WTC11 (cell line): ENCODE data around the gene GSK3B. TPM values are rescaled to one million over a fixed set of nuclear protein-coding genes. Genes with fewer than 3 reads are reported as not detected.
A peak's percentile ranks its signal among the peaks of the same experiment; 100 is the strongest.

ENCODE experiments used
- ATAC-seq: fragments of 200-7000 bp; cut with Tn5 transposase; 2 replicates; pipeline ENCODE4 v1.10.0; 2021; ENCODE audit warnings: mild to moderate bottlenecking, moderate library complexity
- CTCF ChIA-PET: fragments of 300-600 bp; sonication (Branson Sonifier 250); formaldehyde crosslinking; loops from one replicate; lab custom pipeline; 2021; ENCODE audit warnings: antibody characterized with exemption; lab: Charles Lee
- POLR2A ChIA-PET: fragments of 350-600 bp; sonication (Branson Sonifier 250); formaldehyde crosslinking; loops from one replicate; lab custom pipeline; 2021; ENCODE audit warnings: antibody characterized with exemption; lab: Charles Lee
- DNase-seq: peaks from one replicate; pipeline ENCODE4 v3.0.0; 2021; ENCODE audit warnings: low spot score
- H3K27ac Mint-ChIP-seq: 2 replicates; pipeline ENCODE4 v1.8.0; 2021; ENCODE audit warnings: mixed read lengths
- H3K27me3 Mint-ChIP-seq: 2 replicates; pipeline ENCODE4 v1.8.0; 2021; ENCODE audit warnings: low read depth, mild to moderate bottlenecking, moderate library complexity, mixed read lengths
- H3K36me3 Mint-ChIP-seq: 2 replicates; pipeline ENCODE4 v1.8.0; 2021; ENCODE audit warnings: mixed read lengths
- H3K4me1 Mint-ChIP-seq: 2 replicates; pipeline ENCODE4 v1.8.0; 2022; ENCODE audit warnings: mixed read lengths
- H3K4me3 Mint-ChIP-seq: 2 replicates; pipeline ENCODE4 v1.8.0; 2021; ENCODE audit warnings: mild to moderate bottlenecking, moderate library complexity, mixed read lengths
- H3K9me3 Mint-ChIP-seq: 2 replicates; pipeline ENCODE4 v1.8.0; 2021; ENCODE audit warnings: mixed read lengths
- ATF1 ChIP-seq: sonication (generic); formaldehyde crosslinking; IDR thresholded peaks from 2 replicates; pipeline ENCODE4 v1.8.1; 2023; ENCODE audit warnings: mild to moderate bottlenecking, moderate library complexity, missing genetic modification reagents
- CBFB ChIP-seq: sonication (generic); formaldehyde crosslinking; IDR thresholded peaks from 2 replicates; pipeline ENCODE4 v1.8.1; 2022; ENCODE audit warnings: mild to moderate bottlenecking, low read depth, missing genetic modification reagents
- ELF4 ChIP-seq: sonication (generic); formaldehyde crosslinking; IDR thresholded peaks from 2 replicates; pipeline ENCODE4 v1.8.1; 2022; ENCODE audit warnings: low read depth, mild to moderate bottlenecking, moderate library complexity, missing genetic modification reagents
- ESRRA ChIP-seq: sonication (generic); formaldehyde crosslinking; IDR thresholded peaks from 2 replicates; pipeline ENCODE4 v1.8.1; 2022; ENCODE audit warnings: mild to moderate bottlenecking, missing genetic modification reagents, borderline replicate concordance
- ETV6 ChIP-seq: sonication (generic); formaldehyde crosslinking; IDR thresholded peaks from 2 replicates; pipeline ENCODE4 v1.8.1; 2022; ENCODE audit warnings: mild to moderate bottlenecking, missing genetic modification reagents
- FOXJ3 ChIP-seq: sonication (generic); formaldehyde crosslinking; IDR thresholded peaks from 2 replicates; pipeline ENCODE4 v1.9.0; 2021; ENCODE audit warnings: missing genetic modification reagents, mild to moderate bottlenecking, borderline replicate concordance
- FOXP1 ChIP-seq: sonication (generic); formaldehyde crosslinking; IDR thresholded peaks from 2 replicates; pipeline ENCODE4 v1.8.0; 2022; ENCODE audit warnings: missing genetic modification reagents, mild to moderate bottlenecking, moderate library complexity, borderline replicate concordance
- HMGA2 ChIP-seq: fragments of 250-450 bp; sonication (Bioruptor Pico); IDR thresholded peaks from 2 replicates; pipeline ENCODE4 v1.4.0; 2021; ENCODE audit warnings: mild to moderate bottlenecking, moderate library complexity
- IRF2 ChIP-seq: sonication (generic); formaldehyde crosslinking; IDR thresholded peaks from 2 replicates; pipeline ENCODE4 v1.8.0; 2022; ENCODE audit warnings: low read depth, missing genetic modification reagents, borderline replicate concordance
- JUN ChIP-seq: sonication (generic); formaldehyde crosslinking; IDR thresholded peaks from 2 replicates; pipeline ENCODE4 v1.8.0; 2023; ENCODE audit warnings: mild to moderate bottlenecking, missing genetic modification reagents
- NFATC4 ChIP-seq: fragments of 250-450 bp; sonication (Bioruptor Pico); IDR thresholded peaks from 2 replicates; pipeline ENCODE4 v1.9.0; 2021; ENCODE audit warnings: mild to moderate bottlenecking
- PRRX2 ChIP-seq: fragments of 250-450 bp; sonication (Bioruptor Pico); IDR thresholded peaks from 2 replicates; pipeline ENCODE4 v1.8.0; 2021; ENCODE audit warnings: mild to moderate bottlenecking
- SMAD3 ChIP-seq: sonication (generic); formaldehyde crosslinking; IDR thresholded peaks from 2 replicates; pipeline ENCODE4 v1.8.0; 2022; ENCODE audit warnings: missing genetic modification reagents, mild to moderate bottlenecking, borderline replicate concordance
- ZNF121 ChIP-seq: sonication (generic); formaldehyde crosslinking; IDR thresholded peaks from 2 replicates; pipeline ENCODE4 v1.8.0; 2023; ENCODE audit warnings: missing genetic modification reagents
- ZNF219 ChIP-seq: sonication (generic); formaldehyde crosslinking; IDR thresholded peaks from 2 replicates; pipeline ENCODE4 v1.8.0; 2023; ENCODE audit warnings: missing genetic modification reagents, mild to moderate bottlenecking, borderline replicate concordance
- ZNF232 ChIP-seq: sonication (generic); formaldehyde crosslinking; IDR thresholded peaks from 2 replicates; pipeline ENCODE4 v1.8.0; 2022; ENCODE audit warnings: mild to moderate bottlenecking, missing genetic modification reagents
- ZNF396 ChIP-seq: fragments of 250-450 bp; sonication (Bioruptor Pico); IDR thresholded peaks from 2 replicates; pipeline ENCODE4 v1.8.0; 2021; ENCODE audit warnings: mild to moderate bottlenecking, moderate library complexity, borderline replicate concordance
- ZNF416 ChIP-seq: fragments of 250-450 bp; sonication (Bioruptor Pico); IDR thresholded peaks from 2 replicates; pipeline ENCODE4 v1.9.0; 2021; ENCODE audit warnings: mild to moderate bottlenecking, inconsistent platforms
- ZNF671 ChIP-seq: fragments of 250-450 bp; sonication (Bioruptor Pico); IDR thresholded peaks from 2 replicates; pipeline ENCODE4 v1.8.0; 2021; ENCODE audit warnings: mild to moderate bottlenecking
- total RNA-seq: library from RNA; stranded (reverse); gene quantifications from 3 replicates; pipeline ENCODE4 v1.2.3, GENCODE V29; 2021
- TF ChIP-seq, protein P1 (sequence below): sonication (generic); formaldehyde crosslinking; conservative IDR thresholded peaks from 2 replicates; pipeline ENCODE4 v1.8.1; 2023; ENCODE audit warnings: mild to moderate bottlenecking, low read depth, missing genetic modification reagents, moderate library complexity
- TF ChIP-seq, protein P2 (sequence below): sonication (generic); formaldehyde crosslinking; IDR thresholded peaks from 2 replicates; pipeline ENCODE4 v1.8.1; 2022; ENCODE audit warnings: missing genetic modification reagents, borderline replicate concordance
- TF ChIP-seq, protein P3 (sequence below): sonication (generic); formaldehyde crosslinking; IDR thresholded peaks from 2 replicates; pipeline ENCODE4 v1.8.0; 2023; ENCODE audit warnings: missing genetic modification reagents
- TF ChIP-seq, protein P4 (sequence below): sonication (generic); formaldehyde crosslinking; IDR thresholded peaks from 2 replicates; pipeline ENCODE4 v1.8.0; 2022; ENCODE audit warnings: missing genetic modification reagents

GSK3B gene
- total RNA-seq, 1 experiment from 2014 or later, result 48.9 TPM

DNA sequence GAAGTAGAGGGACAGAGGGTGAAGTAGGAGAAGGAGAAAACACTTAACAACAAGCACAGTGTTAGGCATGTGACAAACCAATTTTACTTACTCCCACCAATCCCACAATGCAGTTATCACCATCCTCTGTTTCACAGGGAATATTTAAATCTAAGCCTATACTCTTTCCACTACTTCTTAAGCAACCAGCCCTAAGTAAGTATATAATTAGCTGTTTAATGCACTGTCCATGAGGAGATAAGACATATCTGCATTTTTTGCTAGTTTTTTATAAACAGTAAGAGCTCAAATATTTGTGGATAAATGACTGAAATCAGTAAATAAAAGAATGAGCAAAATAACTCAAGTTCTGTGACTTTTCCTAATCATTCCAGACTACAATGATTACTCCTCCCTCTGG lies 62.7 kb downstream of the GSK3B start:
- DNase-seq, result no peak
- Mint-ChIP-seq H3K4me3 (no peak overlapping the region), H3K9me3 (no peaks in the 10 kb centered on the region)
- POLR2A ChIA-PET, result no interaction called here
- CTCF ChIA-PET, result interaction anchor here (0.9 to 2.4 kb wide), 2 partner anchors 9 to 117 kb away, joined by 3 to 9 read pairs; no protein-coding TSS in a partner anchor
- TF ChIP-seq ZNF671 (CRISPR knock-in tag), result no peak
- TF ChIP-seq HMGA2 (CRISPR knock-in tag), result no peak
- no peak for TF ChIP-seq NFATC4
- no peak for TF ChIP-seq ZNF416
- TF ChIP-seq ESRRA (CRISPR knock-in tag), result no peak
- TF ChIP-seq, protein P1, sequence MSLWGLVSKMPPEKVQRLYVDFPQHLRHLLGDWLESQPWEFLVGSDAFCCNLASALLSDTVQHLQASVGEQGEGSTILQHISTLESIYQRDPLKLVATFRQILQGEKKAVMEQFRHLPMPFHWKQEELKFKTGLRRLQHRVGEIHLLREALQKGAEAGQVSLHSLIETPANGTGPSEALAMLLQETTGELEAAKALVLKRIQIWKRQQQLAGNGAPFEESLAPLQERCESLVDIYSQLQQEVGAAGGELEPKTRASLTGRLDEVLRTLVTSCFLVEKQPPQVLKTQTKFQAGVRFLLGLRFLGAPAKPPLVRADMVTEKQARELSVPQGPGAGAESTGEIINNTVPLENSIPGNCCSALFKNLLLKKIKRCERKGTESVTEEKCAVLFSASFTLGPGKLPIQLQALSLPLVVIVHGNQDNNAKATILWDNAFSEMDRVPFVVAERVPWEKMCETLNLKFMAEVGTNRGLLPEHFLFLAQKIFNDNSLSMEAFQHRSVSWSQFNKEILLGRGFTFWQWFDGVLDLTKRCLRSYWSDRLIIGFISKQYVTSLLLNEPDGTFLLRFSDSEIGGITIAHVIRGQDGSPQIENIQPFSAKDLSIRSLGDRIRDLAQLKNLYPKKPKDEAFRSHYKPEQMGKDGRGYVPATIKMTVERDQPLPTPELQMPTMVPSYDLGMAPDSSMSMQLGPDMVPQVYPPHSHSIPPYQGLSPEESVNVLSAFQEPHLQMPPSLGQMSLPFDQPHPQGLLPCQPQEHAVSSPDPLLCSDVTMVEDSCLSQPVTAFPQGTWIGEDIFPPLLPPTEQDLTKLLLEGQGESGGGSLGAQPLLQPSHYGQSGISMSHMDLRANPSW (CRISPR knock-in tag), result no peak
- TF ChIP-seq ZNF121 (CRISPR knock-in tag), result no peak
- no peak for TF ChIP-seq SMAD3
- TF ChIP-seq ZNF396, result no peak
- no peak for TF ChIP-seq IRF2
- TF ChIP-seq PRRX2 (CRISPR knock-in tag), result no peak
- no peak for TF ChIP-seq JUN
- TF ChIP-seq ATF1, result no peak
- TF ChIP-seq ZNF232 (CRISPR knock-in tag), result no peak
- no peak for TF ChIP-seq FOXP1 (CRISPR knock-in tag)
- TF ChIP-seq ETV6 (CRISPR knock-in tag), result no peak
- TF ChIP-seq FOXJ3 (CRISPR knock-in tag), result no peak
- TF ChIP-seq, all 79 proteins: peak for 0
- Mint-ChIP-seq H3K27me3 (no peaks in the 10 kb centered on the region), H3K27ac (0 out of 2 replicates have a peak overlapping the region, but pooled peaks have one; percentile 54), H3K4me1 (peaks cover 32% of the 10 kb centered on the region), H3K36me3 (no peaks in the 10 kb centered on the region)
- no peak for ATAC-seq

DNA sequence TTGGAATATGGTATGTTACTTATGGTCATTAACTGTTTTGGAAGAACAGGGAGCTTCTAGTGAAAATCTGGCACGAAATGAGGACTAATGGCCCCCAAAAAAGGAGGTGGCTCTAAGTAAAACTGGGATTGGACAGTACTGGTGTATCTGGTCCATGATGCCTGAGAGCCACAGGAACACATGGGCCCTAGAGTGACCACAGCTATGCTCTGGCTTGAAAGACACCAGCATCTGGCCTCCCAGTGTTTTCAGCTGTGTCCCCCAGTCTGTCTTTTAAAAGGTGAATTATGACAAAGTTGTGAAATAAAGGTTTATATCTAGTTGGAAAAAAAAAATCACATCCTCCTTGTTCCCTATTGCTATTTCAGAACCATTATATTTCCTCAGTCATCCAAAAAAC lies 64.5 kb downstream of the GSK3B start:
- H3K4me3 Mint-ChIP-seq, result no peak overlapping the region
- no peak for TF ChIP-seq ZNF416
- TF ChIP-seq, protein P2, sequence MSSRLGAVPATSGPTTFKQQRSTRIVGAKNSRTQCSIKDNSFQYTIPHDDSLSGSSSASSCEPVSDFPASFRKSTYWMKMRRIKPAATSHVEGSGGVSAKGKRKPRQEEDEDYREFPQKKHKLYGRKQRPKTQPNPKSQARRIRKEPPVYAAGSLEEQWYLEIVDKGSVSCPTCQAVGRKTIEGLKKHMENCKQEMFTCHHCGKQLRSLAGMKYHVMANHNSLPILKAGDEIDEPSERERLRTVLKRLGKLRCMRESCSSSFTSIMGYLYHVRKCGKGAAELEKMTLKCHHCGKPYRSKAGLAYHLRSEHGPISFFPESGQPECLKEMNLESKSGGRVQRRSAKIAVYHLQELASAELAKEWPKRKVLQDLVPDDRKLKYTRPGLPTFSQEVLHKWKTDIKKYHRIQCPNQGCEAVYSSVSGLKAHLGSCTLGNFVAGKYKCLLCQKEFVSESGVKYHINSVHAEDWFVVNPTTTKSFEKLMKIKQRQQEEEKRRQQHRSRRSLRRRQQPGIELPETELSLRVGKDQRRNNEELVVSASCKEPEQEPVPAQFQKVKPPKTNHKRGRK (CRISPR knock-in tag), result no peak
- TF ChIP-seq ZNF219 (CRISPR knock-in tag), result no peak
- TF ChIP-seq, protein P3, sequence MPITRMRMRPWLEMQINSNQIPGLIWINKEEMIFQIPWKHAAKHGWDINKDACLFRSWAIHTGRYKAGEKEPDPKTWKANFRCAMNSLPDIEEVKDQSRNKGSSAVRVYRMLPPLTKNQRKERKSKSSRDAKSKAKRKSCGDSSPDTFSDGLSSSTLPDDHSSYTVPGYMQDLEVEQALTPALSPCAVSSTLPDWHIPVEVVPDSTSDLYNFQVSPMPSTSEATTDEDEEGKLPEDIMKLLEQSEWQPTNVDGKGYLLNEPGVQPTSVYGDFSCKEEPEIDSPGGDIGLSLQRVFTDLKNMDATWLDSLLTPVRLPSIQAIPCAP, result no peak
- TF ChIP-seq, protein P4, sequence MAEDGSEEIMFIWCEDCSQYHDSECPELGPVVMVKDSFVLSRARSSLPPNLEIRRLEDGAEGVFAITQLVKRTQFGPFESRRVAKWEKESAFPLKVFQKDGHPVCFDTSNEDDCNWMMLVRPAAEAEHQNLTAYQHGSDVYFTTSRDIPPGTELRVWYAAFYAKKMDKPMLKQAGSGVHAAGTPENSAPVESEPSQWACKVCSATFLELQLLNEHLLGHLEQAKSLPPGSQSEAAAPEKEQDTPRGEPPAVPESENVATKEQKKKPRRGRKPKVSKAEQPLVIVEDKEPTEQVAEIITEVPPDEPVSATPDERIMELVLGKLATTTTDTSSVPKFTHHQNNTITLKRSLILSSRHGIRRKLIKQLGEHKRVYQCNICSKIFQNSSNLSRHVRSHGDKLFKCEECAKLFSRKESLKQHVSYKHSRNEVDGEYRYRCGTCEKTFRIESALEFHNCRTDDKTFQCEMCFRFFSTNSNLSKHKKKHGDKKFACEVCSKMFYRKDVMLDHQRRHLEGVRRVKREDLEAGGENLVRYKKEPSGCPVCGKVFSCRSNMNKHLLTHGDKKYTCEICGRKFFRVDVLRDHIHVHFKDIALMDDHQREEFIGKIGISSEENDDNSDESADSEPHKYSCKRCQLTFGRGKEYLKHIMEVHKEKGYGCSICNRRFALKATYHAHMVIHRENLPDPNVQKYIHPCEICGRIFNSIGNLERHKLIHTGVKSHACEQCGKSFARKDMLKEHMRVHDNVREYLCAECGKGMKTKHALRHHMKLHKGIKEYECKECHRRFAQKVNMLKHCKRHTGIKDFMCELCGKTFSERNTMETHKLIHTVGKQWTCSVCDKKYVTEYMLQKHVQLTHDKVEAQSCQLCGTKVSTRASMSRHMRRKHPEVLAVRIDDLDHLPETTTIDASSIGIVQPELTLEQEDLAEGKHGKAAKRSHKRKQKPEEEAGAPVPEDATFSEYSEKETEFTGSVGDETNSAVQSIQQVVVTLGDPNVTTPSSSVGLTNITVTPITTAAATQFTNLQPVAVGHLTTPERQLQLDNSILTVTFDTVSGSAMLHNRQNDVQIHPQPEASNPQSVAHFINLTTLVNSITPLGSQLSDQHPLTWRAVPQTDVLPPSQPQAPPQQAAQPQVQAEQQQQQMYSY (CRISPR knock-in tag), result no peak
- no peak for TF ChIP-seq ELF4
- no peak for TF ChIP-seq ETV6 (CRISPR knock-in tag)
- TF ChIP-seq ATF1, result no peak
- TF ChIP-seq CBFB (CRISPR knock-in tag), result no peak
- TF ChIP-seq PRRX2 (CRISPR knock-in tag), result no peak
- CTCF ChIA-PET, result interaction anchor here (1.4 to 1.6 kb wide), 2 partner anchors 10 to 43 kb away, joined by 4 to 6 read pairs; no protein-coding TSS in a partner anchor
- no peaks in the 10 kb centered on the region for H3K9me3 Mint-ChIP-seq
- peaks cover 40% of the 10 kb centered on the region for H3K4me1 Mint-ChIP-seq
- POLR2A ChIA-PET, result no interaction called here
- no peaks in the 10 kb centered on the region for H3K36me3 Mint-ChIP-seq
- no peak overlapping the region for H3K27ac Mint-ChIP-seq
- ATAC-seq (no peak), DNase-seq (no peak)
- H3K27me3 Mint-ChIP-seq, result no peaks in the 10 kb centered on the region
